ENCODE measurements around the gene LRP8.

The LRP8 gene

DNA sequence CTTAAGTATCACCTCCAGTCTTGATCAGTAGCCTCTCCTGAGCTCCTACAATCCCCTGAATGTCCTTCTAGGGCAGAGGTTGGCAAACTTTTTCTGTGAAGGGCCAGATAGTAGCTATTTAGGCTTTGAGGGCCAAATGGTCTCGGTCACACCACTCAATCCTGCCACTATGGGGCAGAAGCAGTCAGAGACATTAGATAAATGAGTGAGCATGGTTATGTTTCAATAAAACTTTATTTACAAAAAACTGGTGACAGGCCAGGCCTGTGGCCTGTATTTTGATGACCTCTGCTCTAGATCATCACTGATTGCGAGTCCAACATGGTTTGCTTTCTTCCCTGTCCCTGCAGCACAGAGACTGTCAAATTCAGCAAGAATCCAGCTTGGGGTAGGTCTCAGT is 36.3 kb downstream of the LRP8 start:
- H3K27me3 ChIP-seq (replicated peaks; ENCODE audit: insufficient read depth, low read length): no peaks in the 10 kb centered on the region
- DNase-seq: no peak
- H3K27ac ChIP-seq (ENCODE audit: low read length): no peak overlapping the region

GRCh38 chr1:53288790-53289429 is 39.0 kb downstream of the LRP8 start:
- Histone ChIP-seq H3K9me3 (replicated peaks; ENCODE audit: insufficient read depth, low read length) (no peaks in the 10 kb centered on the region), H3K4me1 (ENCODE audit: low read length) (peaks cover 12% of the 10 kb centered on the region), H2AFZ (ENCODE audit: low read length) (no peak overlapping the region), H3K36me3 (replicated peaks; ENCODE audit: insufficient read depth, low read length) (no peaks in the 10 kb centered on the region; the same call in none of the 2 replicates), H3K27ac (ENCODE audit: low read length) (no peak overlapping the region), H3F3A (ENCODE audit: insufficient read depth, low read length) (no peaks in the 10 kb centered on the region), H3K9ac (ENCODE audit: low read length) (no peak overlapping the region), H3K4me3 (ENCODE audit: low read length) (no peak overlapping the region), H3K79me2 (ENCODE audit: low read length) (peaks cover 37% of the 10 kb centered on the region), H4K20me1 (ENCODE audit: insufficient read depth, low read length) (no peaks in the 10 kb centered on the region), H3K9me2 (replicated peaks; ENCODE audit: insufficient read depth, low read length) (no peaks in the 10 kb centered on the region), H3K27me3 (replicated peaks; ENCODE audit: insufficient read depth, low read length) (no peaks in the 10 kb centered on the region), H3K4me2 (ENCODE audit: low read depth, low read length) (no peak overlapping the region)
- TF ChIP-seq EZH2phosphoT487 (IDR thresholded peaks at IDR 0.05; ENCODE audit: low read length): no peak
- TF ChIP-seq EZH2 (optimal IDR thresholded peaks at IDR 0.05; ENCODE audit: low read depth, low read length): no peak
- TF ChIP-seq, protein P1, sequence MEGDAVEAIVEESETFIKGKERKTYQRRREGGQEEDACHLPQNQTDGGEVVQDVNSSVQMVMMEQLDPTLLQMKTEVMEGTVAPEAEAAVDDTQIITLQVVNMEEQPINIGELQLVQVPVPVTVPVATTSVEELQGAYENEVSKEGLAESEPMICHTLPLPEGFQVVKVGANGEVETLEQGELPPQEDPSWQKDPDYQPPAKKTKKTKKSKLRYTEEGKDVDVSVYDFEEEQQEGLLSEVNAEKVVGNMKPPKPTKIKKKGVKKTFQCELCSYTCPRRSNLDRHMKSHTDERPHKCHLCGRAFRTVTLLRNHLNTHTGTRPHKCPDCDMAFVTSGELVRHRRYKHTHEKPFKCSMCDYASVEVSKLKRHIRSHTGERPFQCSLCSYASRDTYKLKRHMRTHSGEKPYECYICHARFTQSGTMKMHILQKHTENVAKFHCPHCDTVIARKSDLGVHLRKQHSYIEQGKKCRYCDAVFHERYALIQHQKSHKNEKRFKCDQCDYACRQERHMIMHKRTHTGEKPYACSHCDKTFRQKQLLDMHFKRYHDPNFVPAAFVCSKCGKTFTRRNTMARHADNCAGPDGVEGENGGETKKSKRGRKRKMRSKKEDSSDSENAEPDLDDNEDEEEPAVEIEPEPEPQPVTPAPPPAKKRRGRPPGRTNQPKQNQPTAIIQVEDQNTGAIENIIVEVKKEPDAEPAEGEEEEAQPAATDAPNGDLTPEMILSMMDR (IDR thresholded peaks at IDR 0.05; ENCODE audit: low read length): no peak
- no peak for DNase-seq

More for the DNA sequence above, 36.3 kb downstream of the LRP8 start:
- no peaks in the 10 kb centered on the region; the same call in 1 of the 2 replicates for H3K36me3 ChIP-seq (replicated peaks; ENCODE audit: insufficient read depth, low read length)
- H3K4me1 ChIP-seq (ENCODE audit: low read length): peaks cover 19% of the 10 kb centered on the region
- no peak overlapping the region for H3K4me3 ChIP-seq (ENCODE audit: low read length)
- TF ChIP-seq, protein P1 (IDR thresholded peaks at IDR 0.05; ENCODE audit: low read length): no peak
- TF ChIP-seq EZH2 (optimal IDR thresholded peaks at IDR 0.05; ENCODE audit: low read depth, low read length) (no peak), EZH2phosphoT487 (IDR thresholded peaks at IDR 0.05; ENCODE audit: low read length) (no peak)
- H3K9ac ChIP-seq (ENCODE audit: low read length): no peak overlapping the region
- H3F3A ChIP-seq (ENCODE audit: insufficient read depth, low read length): no peaks in the 10 kb centered on the region
- peaks cover 64% of the 10 kb centered on the region for H3K79me2 ChIP-seq (ENCODE audit: low read length)
- no peak overlapping the region for H2AFZ ChIP-seq (ENCODE audit: low read length)
- H3K9me2 ChIP-seq (replicated peaks; ENCODE audit: insufficient read depth, low read length): no peaks in the 10 kb centered on the region
- no peak overlapping the region for H3K4me2 ChIP-seq (ENCODE audit: low read depth, low read length)
- H3K9me3 ChIP-seq (replicated peaks; ENCODE audit: insufficient read depth, low read length): no peaks in the 10 kb centered on the region
- H4K20me1 ChIP-seq (ENCODE audit: insufficient read depth, low read length): no peaks in the 10 kb centered on the region

- no peak overlapping the region for H3K4me2 ChIP-seq (ENCODE audit: low read depth, low read length)
These were observed 39.7 kb downstream of the LRP8 start for GRCh38 chr1:53288002-53288789.

More at GRCh38 chr1:53288002-53288789, 39.7 kb downstream of the LRP8 start:
- Histone ChIP-seq H3F3A (ENCODE audit: insufficient read depth, low read length) (no peaks in the 10 kb centered on the region), H3K27ac (ENCODE audit: low read length) (no peak overlapping the region), H3K4me3 (ENCODE audit: low read length) (no peak overlapping the region), H3K79me2 (ENCODE audit: low read length) (peaks cover 30% of the 10 kb centered on the region), H3K27me3 (replicated peaks; ENCODE audit: insufficient read depth, low read length) (no peaks in the 10 kb centered on the region), H3K4me1 (ENCODE audit: low read length) (peaks cover 5% of the 10 kb centered on the region), H3K9me3 (replicated peaks; ENCODE audit: insufficient read depth, low read length) (no peaks in the 10 kb centered on the region), H3K36me3 (replicated peaks; ENCODE audit: insufficient read depth, low read length) (no peaks in the 10 kb centered on the region; the same call in none of the 2 replicates), H4K20me1 (ENCODE audit: insufficient read depth, low read length) (no peaks in the 10 kb centered on the region), H3K9ac (ENCODE audit: low read length) (no peak overlapping the region), H3K9me2 (replicated peaks; ENCODE audit: insufficient read depth, low read length) (no peaks in the 10 kb centered on the region), H2AFZ (ENCODE audit: low read length) (no peak overlapping the region)
- TF ChIP-seq EZH2phosphoT487 (IDR thresholded peaks at IDR 0.05; ENCODE audit: low read length) (no peak), EZH2 (optimal IDR thresholded peaks at IDR 0.05; ENCODE audit: low read depth, low read length) (no peak)
- TF ChIP-seq, protein P1 (IDR thresholded peaks at IDR 0.05; ENCODE audit: low read length): no peak
- no peak for DNase-seq

Data from MM.1S (cell line).